GM04504 (cell line): ENCODE measurements around the gene BANP.
"Not testable (repeated sequence)": the region's sequence is repeated elsewhere in the genome, so short reads cannot be mapped to it uniquely, and the experiment has no call there.

ENCODE experiments used
- DNase-seq: peaks from one replicate; pipeline ENCODE4 v3.0.0-alpha.2; 2012; ENCODE audit warnings: low read depth

The BANP gene

GRCh38 chr16:88088161-88088581 lies 136.9 kb downstream of the BANP start:
- DNase-seq, result no peak

GRCh38 chr16:88088611-88089010 lies 137.4 kb downstream of the BANP start:
- not testable (repeated sequence) for DNase-seq

GRCh38 chr16:88089071-88089470 lies 137.8 kb downstream of the BANP start:
- not testable (repeated sequence) for DNase-seq

GRCh38 chr16:88089632-88090376 lies 138.6 kb downstream of the BANP start:
- peak; percentile 24 for DNase-seq

- not testable (repeated sequence) for DNase-seq
Measured at GRCh38 chr16:88090377-88091175, 139.3 kb downstream of the BANP start.

GRCh38 chr16:88091221-88091971 lies 140.2 kb downstream of the BANP start:
- not testable (repeated sequence) for DNase-seq

GRCh38 chr16:88091972-88092302 lies 140.7 kb downstream of the BANP start:
- not testable (repeated sequence) for DNase-seq

- not testable (repeated sequence) for DNase-seq
Measured at GRCh38 chr16:88092791-88093555, 141.7 kb downstream of the BANP start.

GRCh38 chr16:88093556-88094252 lies 142.5 kb downstream of the BANP start:
- DNase-seq, result not testable (repeated sequence)

- not testable (repeated sequence) for DNase-seq
Measured at GRCh38 chr16:88094253-88094575, 143.0 kb downstream of the BANP start.

- DNase-seq, result not testable (repeated sequence)
Measured at GRCh38 chr16:88094900-88095299, 143.7 kb downstream of the BANP start.

GRCh38 chr16:88096659-88097058 lies 145.4 kb downstream of the BANP start:
- not testable (repeated sequence) for DNase-seq

- peak; percentile 53 for DNase-seq
Measured at GRCh38 chr16:88098731-88099562, 147.7 kb downstream of the BANP start.

GRCh38 chr16:88099563-88099890 lies 148.3 kb downstream of the BANP start:
- DNase-seq, result no peak

GRCh38 chr16:88099956-88100355 lies 148.7 kb downstream of the BANP start:
- not testable (repeated sequence) for DNase-seq

GRCh38 chr16:88100801-88101622 lies 149.8 kb downstream of the BANP start:
- DNase-seq, result not testable (repeated sequence)

GRCh38 chr16:88101623-88102105 lies 150.4 kb downstream of the BANP start:
- DNase-seq, result not testable (repeated sequence)

GRCh38 chr16:88102597-88102996 lies 151.4 kb downstream of the BANP start:
- no peak for DNase-seq

- no peak for DNase-seq
Measured at GRCh38 chr16:88103011-88103410, 151.8 kb downstream of the BANP start.
